Activated CD4-positive, alpha-beta T cell treated with anti-CD3 and anti-CD28 coated beads for 36 hours (primary cell): ENCODE measurements around the gene RRP9. TPM values are rescaled to one million over a fixed set of nuclear protein-coding genes. Genes with fewer than 3 reads are reported as not detected.
"Not testable (repeated sequence)": the region's sequence is repeated elsewhere in the genome, so short reads cannot be mapped to it uniquely, and the experiment has no call there.

Experiments
- ATAC-seq: fragments of 200-7000 bp; cut with Tn5 transposase; one replicate; pipeline ENCODE4 v1.10.0; 2021; ENCODE audit warnings: mild to moderate bottlenecking, moderate library complexity
- CTCF ChIA-PET: fragments of 350-600 bp; sonication (Branson Sonifier 250); formaldehyde crosslinking; loops from one replicate; lab custom pipeline; 2021; ENCODE audit warnings: antibody characterized with exemption; lab: Charles Lee
- POLR2A ChIA-PET: fragments of 350-600 bp; sonication (Branson Sonifier 250); formaldehyde crosslinking; loops from one replicate; lab custom pipeline; 2021; ENCODE audit warnings: antibody characterized with exemption, inconsistent platforms; lab: Charles Lee
- DNase-seq: peaks from one replicate; pipeline ENCODE4 v3.0.0-alpha.2; 2020
- H3K27ac Mint-ChIP-seq: one replicate; pipeline ENCODE4 v1.8.0; 2021; ENCODE audit warnings: mixed read lengths
- H3K27me3 Mint-ChIP-seq: one replicate; pipeline ENCODE4 v1.8.0; 2021; ENCODE audit warnings: mixed read lengths
- H3K36me3 Mint-ChIP-seq: one replicate; pipeline ENCODE4 v1.8.0; 2021; ENCODE audit warnings: low read depth, mixed read lengths
- H3K4me1 Mint-ChIP-seq: one replicate; pipeline ENCODE4 v1.8.0; 2021; ENCODE audit warnings: mixed read lengths
- H3K4me3 Mint-ChIP-seq: one replicate; pipeline ENCODE4 v1.8.0; 2021; ENCODE audit warnings: mild to moderate bottlenecking, moderate library complexity, mixed read lengths
- H3K9me3 Mint-ChIP-seq: one replicate; pipeline ENCODE4 v1.8.0; 2021; ENCODE audit warnings: low read depth, mixed read lengths
- intact Hi-C, 2 experiments: fragments of 100-400 bp; cut with DNase I in 1 of 2; cut with micrococcal nuclease in 1 of 2; formaldehyde crosslinking; loops; one replicate each; pipeline versions ENCODE4 v1.14.2 to v1.15.1; 2022 to 2024; cut with DNase I, micrococcal nuclease
- total RNA-seq, 2 experiments: library from RNA; stranded (reverse); gene quantifications; one replicate each; pipeline ENCODE4 v1.2.3, GENCODE V29; 2021

The RRP9 gene, protein sequence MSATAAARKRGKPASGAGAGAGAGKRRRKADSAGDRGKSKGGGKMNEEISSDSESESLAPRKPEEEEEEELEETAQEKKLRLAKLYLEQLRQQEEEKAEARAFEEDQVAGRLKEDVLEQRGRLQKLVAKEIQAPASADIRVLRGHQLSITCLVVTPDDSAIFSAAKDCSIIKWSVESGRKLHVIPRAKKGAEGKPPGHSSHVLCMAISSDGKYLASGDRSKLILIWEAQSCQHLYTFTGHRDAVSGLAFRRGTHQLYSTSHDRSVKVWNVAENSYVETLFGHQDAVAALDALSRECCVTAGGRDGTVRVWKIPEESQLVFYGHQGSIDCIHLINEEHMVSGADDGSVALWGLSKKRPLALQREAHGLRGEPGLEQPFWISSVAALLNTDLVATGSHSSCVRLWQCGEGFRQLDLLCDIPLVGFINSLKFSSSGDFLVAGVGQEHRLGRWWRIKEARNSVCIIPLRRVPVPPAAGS
- 10 to 100 TPM; 38.2 to 39.3 TPM for total RNA-seq

DNA sequence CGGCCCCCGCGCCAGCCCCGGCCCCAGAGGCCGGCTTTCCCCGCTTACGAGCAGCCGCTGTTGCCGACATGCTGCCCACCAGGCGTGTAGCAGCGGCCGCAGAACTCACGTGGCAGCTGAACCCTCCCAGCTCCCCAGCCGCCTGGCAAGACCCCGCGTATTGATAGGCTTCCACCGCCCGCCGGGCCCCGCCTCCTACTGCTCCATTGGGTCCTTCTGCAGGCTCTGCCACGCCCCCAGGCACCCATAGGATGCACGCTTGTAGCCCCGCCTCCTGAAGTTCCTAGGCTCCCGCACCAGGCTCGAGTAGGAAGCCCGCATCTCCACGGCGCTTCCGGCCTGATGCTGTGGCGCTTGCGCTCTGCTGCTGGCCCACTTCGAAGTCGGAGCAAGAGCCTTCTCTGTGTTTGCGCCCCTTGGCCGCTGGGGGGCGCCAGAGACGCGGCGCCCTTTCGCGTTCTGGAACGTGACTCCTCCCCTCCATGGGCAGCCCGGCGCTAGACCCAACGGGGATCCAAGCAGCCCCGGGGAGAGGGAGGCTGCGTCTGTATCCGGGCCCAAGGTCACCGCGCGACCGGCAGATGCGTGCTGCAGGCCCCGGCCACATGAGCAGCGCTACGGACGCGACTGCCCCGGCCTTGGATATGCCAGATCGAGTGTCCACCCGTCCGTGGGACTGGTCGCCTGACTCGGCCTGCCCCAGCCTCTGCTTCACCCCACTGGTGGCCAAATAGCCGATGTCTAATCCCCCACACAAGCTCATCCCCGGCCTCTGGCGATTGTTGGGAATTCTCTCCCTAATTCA lies at the start of gene RRP9, which contains the start of gene PARP3:
Gene RRP9, minus strand, starts transcription at position 107 of the 805 bp plus-strand sequence. Its CDS starts 37 bp downstream, at position 70.
Gene PARP3, plus strand, starts transcription at position 566 of the 805 bp plus-strand sequence. CDS start 993 bp downstream, outside the sequence.
- DNase-seq = peak; percentile 100
- H3K36me3 Mint-ChIP-seq = peaks cover 20% of the 10 kb centered on the region
- ChIA-PET CTCF (interaction anchor here (0.5 to 3.3 kb wide), 33 partner anchors 9 to 489 kb away, joined by 3 to 30 read pairs (median 4); partner anchors contain the start of genes ABHD14A, ABHD14B, DUSP7 and GPR62), POLR2A (interaction anchor here (0.6 to 1.1 kb wide), 8 partner anchors 27 to 1374 kb away, joined by 3 to 13 read pairs (median 3); partner anchors contain the start of genes ABHD14A, ACY1, C3orf18 and DUSP7)
- peak within 1 kb of the TSS; percentile 83 for H3K27ac Mint-ChIP-seq
- intact Hi-C loops = loop anchor here (1.0 to 10.0 kb wide), 23 partner anchors 25 to 1645 kb away; partner anchors contain the start of genes ABHD14B (in 2 of the 2), ACY1 (in 2 of the 2), ALAS1 (in 1 of the 2) and CISH (in 1 of the 2)
- peak; percentile 95 for ATAC-seq
- H3K4me3 Mint-ChIP-seq = peak within 1 kb of the TSS; percentile 84
- H3K9me3 Mint-ChIP-seq = no peaks in the 10 kb centered on the region
- peaks cover 33% of the 10 kb centered on the region for H3K4me1 Mint-ChIP-seq
- no peaks in the 10 kb centered on the region for H3K27me3 Mint-ChIP-seq

DNA sequence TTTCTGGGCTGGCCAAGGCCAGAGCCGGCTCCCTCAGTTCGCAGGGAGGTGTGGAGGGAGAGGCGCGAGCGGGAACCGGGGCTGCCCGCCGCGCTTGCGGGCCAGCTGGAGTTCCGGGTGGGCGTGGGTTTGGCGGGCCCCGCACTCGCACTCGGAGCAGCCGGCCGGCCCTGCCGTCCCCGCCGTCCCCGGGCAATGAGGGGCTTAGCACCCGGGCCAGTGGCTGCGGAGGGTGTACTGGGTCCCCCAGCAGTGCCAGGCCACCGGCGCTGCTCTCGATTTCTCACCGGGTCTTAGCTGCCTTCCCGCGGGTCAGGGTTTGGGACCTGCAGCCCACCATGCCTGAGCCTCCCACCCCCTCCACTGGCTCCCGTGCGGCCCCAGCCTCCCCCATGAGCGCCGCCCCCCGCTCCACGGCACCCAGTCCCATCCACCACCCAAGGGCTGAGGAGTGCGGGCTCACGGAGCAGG lies 48.8 kb upstream of the RRP9 start:
- DNase-seq, H3K27ac Mint-ChIP-seq, H3K9me3 Mint-ChIP-seq, ATAC-seq, H3K4me3 Mint-ChIP-seq, H3K27me3 Mint-ChIP-seq: not testable (repeated sequence)
- ChIA-PET CTCF (interaction anchor here (3.5 kb wide), 1 partner anchor 8 kb away, joined by 25 read pairs; the partner anchor contains the start of gene ACY1), POLR2A (interaction anchor here (0.8 to 4.5 kb wide), 3 partner anchors 8 to 164 kb away, joined by 3 to 43 read pairs (median 3); partner anchors contain the start of genes ACY1, POC1A and RRP9)
- H3K36me3 Mint-ChIP-seq = peaks cover 43% of the 10 kb centered on the region
- H3K4me1 Mint-ChIP-seq = peaks cover 23% of the 10 kb centered on the region
- intact Hi-C loops = loop anchor here (10.0 kb wide), 2 partner anchors 284 to 1354 kb away; partner anchors contain the start of genes DCP1A (in 1 of the 2) and WDR82 (in 1 of the 2)

DNA sequence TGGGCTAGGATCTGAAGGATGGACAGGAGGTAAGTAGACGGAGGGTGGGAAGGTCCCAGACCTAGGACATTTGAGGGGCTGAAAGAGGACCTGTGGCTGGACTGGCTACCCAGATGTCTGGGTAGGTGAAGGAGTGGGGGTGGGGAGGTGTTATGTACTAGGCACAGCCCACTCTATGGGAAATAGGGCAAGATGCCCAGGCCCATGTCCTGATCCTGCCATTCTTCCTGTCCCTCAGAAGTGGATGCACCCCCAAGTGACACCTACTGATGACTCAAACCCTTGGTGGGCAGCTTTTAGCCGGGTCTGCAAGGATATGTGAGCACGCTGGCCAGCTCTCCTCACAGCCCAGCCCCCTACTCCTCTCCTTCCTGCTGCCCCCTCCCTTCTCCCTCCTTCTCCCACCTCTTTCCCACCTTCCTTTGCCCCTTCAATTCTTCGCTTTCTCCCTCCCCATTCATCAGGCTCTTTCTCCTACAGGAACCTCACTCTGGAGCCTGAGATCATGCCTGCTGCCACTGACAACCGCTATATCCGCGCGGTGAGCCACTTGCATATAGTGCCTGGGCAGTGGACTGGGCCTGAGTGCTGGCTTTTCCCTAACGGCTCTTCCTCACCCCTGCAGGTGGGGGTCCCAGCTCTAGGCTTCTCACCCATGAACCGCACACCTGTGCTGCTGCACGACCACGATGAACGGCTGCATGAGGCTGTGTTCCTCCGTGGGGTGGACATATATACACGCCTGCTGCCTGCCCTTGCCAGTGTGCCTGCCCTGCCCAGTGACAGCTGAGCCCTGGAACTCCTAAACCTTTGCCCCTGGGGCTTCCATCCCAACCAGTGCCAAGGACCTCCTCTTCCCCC lies 46.8 kb upstream of the RRP9 start:
- POLR2A ChIA-PET = no interaction called here
- Mint-ChIP-seq H3K4me3 (no peak overlapping the region), H3K36me3 (peaks cover 23% of the 10 kb centered on the region), H3K9me3 (no peaks in the 10 kb centered on the region), H3K27ac (peak overlapping the region; percentile 15), H3K4me1 (peaks cover 22% of the 10 kb centered on the region), H3K27me3 (no peaks in the 10 kb centered on the region)
- no peak for DNase-seq
- intact Hi-C loops = no loop called here
- no peak for ATAC-seq
- CTCF ChIA-PET = interaction anchor here (1.6 kb wide), 1 partner anchor 15 kb away, joined by 3 read pairs; the partner anchor contains the start of gene ABHD14B

DNA sequence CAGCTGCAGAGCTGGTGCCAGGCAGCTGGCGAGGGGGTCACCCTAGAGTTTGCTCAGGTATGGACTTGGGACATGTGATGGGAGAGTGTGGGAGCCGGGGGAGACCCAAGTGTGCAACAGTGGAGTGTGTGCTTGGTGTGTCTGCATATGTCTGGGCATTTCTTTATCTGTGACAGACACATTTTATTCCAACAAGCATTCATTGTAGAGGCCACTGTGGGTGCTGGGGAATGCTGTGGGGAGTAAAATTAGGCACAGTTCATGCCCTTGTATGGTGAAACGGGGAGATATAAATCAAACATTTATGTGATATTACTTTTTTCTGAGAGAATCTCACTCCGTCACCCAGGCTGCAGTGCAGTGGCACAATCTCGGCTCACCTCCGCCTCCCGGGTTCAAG lies 45.9 kb upstream of the RRP9 start:
- ChIA-PET CTCF (interaction anchor here (1.2 kb wide), 1 partner anchor 14 kb away, joined by 4 read pairs; the partner anchor contains the start of gene ABHD14B), POLR2A (interaction anchor here (1.7 kb wide), 1 partner anchor 8 kb away, joined by 5 read pairs; the partner anchor contains the start of gene RPL29)
- no peak overlapping the region for H3K4me3 Mint-ChIP-seq
- ATAC-seq (no peak), DNase-seq (no peak)
- H3K9me3 Mint-ChIP-seq = no peaks in the 10 kb centered on the region
- H3K36me3 Mint-ChIP-seq = peaks cover 15% of the 10 kb centered on the region
- intact Hi-C loops = no loop called here
- H3K27me3 Mint-ChIP-seq = no peaks in the 10 kb centered on the region
- H3K4me1 Mint-ChIP-seq = peaks cover 19% of the 10 kb centered on the region
- no peak overlapping the region for H3K27ac Mint-ChIP-seq

DNA sequence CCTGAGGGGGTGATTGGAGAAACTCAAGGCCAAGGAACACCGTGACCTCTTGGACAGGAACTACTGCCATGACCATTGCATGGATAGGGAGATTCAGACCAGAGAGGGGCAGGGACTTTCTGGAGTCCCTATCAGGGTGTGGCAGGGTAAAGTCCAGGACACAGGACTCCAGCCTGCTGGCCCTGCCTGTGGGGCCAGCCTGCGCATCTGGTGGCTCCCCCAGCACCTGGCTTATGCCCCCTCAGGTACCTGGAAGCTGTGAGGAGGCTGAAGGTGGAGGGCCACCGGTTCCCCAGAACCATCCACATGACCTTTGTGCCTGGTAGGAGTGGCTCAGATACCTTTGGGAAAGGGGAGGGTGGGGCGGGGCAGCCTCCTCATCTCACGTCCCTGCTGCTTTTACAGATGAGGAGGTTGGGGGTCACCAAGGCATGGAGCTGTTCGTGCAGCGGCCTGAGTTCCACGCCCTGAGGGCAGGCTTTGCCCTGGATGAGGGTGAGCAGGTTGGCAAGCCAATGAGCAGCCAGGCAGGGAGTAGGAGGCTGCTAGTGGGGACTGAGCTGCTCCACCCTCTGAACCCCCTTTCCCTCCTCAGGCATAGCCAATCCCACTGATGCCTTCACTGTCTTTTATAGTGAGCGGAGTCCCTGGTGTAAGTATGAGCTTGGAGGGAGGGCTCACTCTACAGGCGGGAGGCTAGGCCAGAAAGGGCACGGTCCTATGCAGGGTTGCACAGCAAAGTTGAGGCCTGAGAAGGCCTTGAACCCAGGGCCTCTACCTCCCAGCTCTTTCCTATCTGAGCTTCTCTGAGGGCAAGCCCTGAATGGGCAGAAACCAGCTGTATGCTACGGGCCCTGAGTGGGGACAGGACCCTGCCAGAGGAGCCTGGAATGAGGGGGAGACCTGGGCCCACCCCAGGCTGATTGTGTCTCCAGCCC lies 44.6 kb upstream of the RRP9 start:
- no peak overlapping the region for H3K27ac Mint-ChIP-seq
- no peak overlapping the region for H3K4me3 Mint-ChIP-seq
- peaks cover 6% of the 10 kb centered on the region for H3K36me3 Mint-ChIP-seq
- peaks cover 20% of the 10 kb centered on the region for H3K4me1 Mint-ChIP-seq
- intact Hi-C loops = no loop called here
- ATAC-seq = no peak
- H3K9me3 Mint-ChIP-seq = no peaks in the 10 kb centered on the region
- POLR2A ChIA-PET = interaction anchor here (1.0 to 1.7 kb wide), 2 partner anchors 9 to 36 kb away, joined by 3 to 5 read pairs; partner anchors contain the start of gene RPL29
- H3K27me3 Mint-ChIP-seq = no peaks in the 10 kb centered on the region
- CTCF ChIA-PET = interaction anchor here (1.2 kb wide), 2 partner anchors 9 to 13 kb away, joined by 3 to 4 read pairs; partner anchors contain the start of gene ABHD14B
- DNase-seq = no peak

DNA sequence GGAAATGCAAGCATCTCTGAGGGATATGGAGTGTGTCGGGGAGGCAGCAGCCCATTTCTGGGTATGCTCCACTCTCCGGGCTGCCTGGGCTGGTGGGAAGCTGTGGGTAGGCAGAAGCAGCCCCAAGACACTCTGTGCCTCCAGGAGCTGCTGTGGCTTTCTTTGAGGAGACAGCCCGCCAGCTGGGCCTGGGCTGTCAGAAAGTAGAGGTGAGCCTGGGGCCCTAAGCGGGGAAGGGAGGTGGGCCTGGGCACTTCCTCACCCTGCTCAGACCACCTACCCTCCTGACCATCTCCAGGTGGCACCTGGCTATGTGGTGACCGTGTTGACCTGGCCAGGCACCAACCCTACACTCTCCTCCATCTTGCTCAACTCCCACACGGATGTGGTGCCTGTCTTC lies 43.4 kb upstream of the RRP9 start:
- Mint-ChIP-seq H3K27ac (peak overlapping the region; percentile 52), H3K4me1 (peaks cover 20% of the 10 kb centered on the region), H3K36me3 (peaks cover 3% of the 10 kb centered on the region), H3K9me3 (no peaks in the 10 kb centered on the region), H3K4me3 (peak overlapping the region; percentile 20), H3K27me3 (no peaks in the 10 kb centered on the region)
- ChIA-PET POLR2A (interaction anchor here (4.1 kb wide), 1 partner anchor 11 kb away, joined by 34 read pairs; the partner anchor contains the start of gene RPL29), CTCF (interaction anchor here (0.6 to 1.2 kb wide), 6 partner anchors 8 to 1394 kb away, joined by 3 to 4 read pairs (median 3); partner anchors contain the start of genes ABHD14B and DUSP7)
- no peak for ATAC-seq
- no peak for DNase-seq
- intact Hi-C loops = no loop called here

DNA sequence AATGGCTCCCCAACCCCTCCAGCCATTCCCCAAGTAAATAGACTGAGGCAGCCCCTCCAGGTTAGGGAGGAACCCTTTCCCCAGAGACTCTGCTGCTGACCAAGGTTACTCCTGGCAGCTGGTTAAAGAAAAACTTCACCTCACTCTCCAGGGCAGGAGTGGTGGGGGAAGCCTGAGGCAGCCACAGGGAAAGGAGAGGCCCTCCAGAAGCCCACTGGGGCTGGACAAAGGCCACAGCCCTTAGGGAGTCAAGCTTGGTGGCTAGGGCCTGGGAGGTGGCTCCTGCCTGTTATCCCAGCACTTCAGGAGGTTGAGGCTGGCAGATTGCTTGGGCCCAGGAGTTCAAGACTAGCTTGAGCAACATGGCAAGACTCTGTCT lies 42.6 kb upstream of the RRP9 start:
- peak overlapping the region; percentile 93 for H3K27ac Mint-ChIP-seq
- ATAC-seq = no peak
- peaks cover 20% of the 10 kb centered on the region for H3K4me1 Mint-ChIP-seq
- no peak for DNase-seq
- peaks cover 3% of the 10 kb centered on the region for H3K36me3 Mint-ChIP-seq
- H3K9me3 Mint-ChIP-seq = no peaks in the 10 kb centered on the region
- ChIA-PET CTCF (interaction anchor here (0.6 to 2.7 kb wide), 5 partner anchors 10 to 72 kb away, joined by 3 to 21 read pairs (median 3); partner anchors contain the start of genes ABHD14B and DUSP7), POLR2A (interaction anchor here (3.5 to 4.1 kb wide), 2 partner anchors 8 to 11 kb away, joined by 34 to 43 read pairs; partner anchors contain the start of gene RPL29)
- no peaks in the 10 kb centered on the region for H3K27me3 Mint-ChIP-seq
- intact Hi-C loops = no loop called here
- H3K4me3 Mint-ChIP-seq = peak overlapping the region; percentile 96

DNA sequence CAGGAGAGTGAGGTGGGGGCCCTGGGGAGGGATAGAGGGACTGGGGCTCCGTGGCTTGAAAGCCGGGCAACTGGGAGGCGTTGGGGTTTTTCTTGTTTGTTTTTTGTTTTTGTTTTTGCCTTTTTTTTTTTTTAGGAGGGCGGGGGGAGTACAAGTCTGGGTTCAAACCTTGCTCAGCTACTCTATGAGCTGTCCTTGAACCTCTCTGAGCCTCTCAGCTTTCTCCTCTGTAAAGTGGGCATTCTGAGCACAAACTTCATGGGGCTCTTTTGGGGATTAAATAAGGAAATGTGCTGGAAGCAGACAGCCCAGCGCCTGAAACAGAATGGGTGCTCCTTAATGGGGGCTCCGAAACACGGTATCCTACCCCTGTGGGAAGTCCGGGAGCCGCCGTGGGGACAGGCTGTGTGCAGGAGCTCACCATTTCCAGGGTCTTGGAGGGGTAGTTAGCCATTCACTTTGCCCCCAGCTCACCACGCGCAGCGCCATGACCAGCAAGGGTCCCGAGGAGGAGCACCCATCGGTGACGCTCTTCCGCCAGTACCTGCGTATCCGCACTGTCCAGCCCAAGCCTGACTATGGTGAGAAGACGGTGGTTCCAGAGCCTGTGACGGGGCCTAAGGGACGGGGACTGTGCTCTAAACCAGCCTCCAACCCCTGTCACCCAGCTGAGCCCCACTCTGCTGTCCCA lies 42.0 kb upstream of the RRP9 start:
- ATAC-seq (peak; percentile 4), DNase-seq (no peak)
- Mint-ChIP-seq H3K4me3 (peak overlapping the region; percentile 96), H3K9me3 (no peaks in the 10 kb centered on the region), H3K27ac (peak overlapping the region; percentile 93), H3K27me3 (no peaks in the 10 kb centered on the region), H3K36me3 (peaks cover 3% of the 10 kb centered on the region), H3K4me1 (peaks cover 20% of the 10 kb centered on the region)
- CTCF ChIA-PET = interaction anchor here (0.8 to 2.7 kb wide), 8 partner anchors 8 to 70 kb away, joined by 3 to 25 read pairs (median 16); partner anchors contain the start of genes ABHD14B, PCBP4 and RPL29
- POLR2A ChIA-PET = interaction anchor here (0.6 to 4.1 kb wide), 8 partner anchors 9 to 296 kb away, joined by 3 to 43 read pairs (median 5); partner anchors contain the start of genes ABHD14A, ABHD14B, DUSP7 and PARP3
- intact Hi-C loops = loop anchor here (1.0 kb wide), 5 partner anchors 9 to 171 kb away; partner anchors contain the start of genes PARP3 (in 2 of the 2), RPL29 (in 2 of the 2), ABHD14B (in 1 of the 2) and POC1A (in 1 of the 2)
